HCT116 (cell line): ENCODE measurements around the gene METTL26. TPM values are rescaled to one million over a fixed set of nuclear protein-coding genes. Genes with fewer than 3 reads are reported as not detected.

ENCODE experiments used
- ATAC-seq: fragments of 200-7000 bp; cut with Tn5 transposase; 2 replicates; pipeline ENCODE4 v1.9.1; 2020; ENCODE audit warnings: mild to moderate bottlenecking, moderate library complexity
- BruUV-seq: library from RNA; stranded (reverse); fragments of 400-500 nt; replicated peaks from 2 replicates; lab custom pipeline; 2021; lab: Mats Ljungman, UMichigan
- CTCF ChIA-PET: fragments of 300-600 bp; sonication (Branson Sonifier 250); formaldehyde crosslinking; loops from one replicate; lab custom pipeline; 2021; ENCODE audit warnings: antibody characterized with exemption; lab: Charles Lee
- POLR2A ChIA-PET: fragments of 300-600, 350-600 bp; sonication (Branson Sonifier 250); formaldehyde crosslinking; loops from one replicate; lab custom pipeline; 2021; ENCODE audit warnings: antibody characterized with exemption; lab: Charles Lee
- RAD21 ChIA-PET, 2 experiments: fragments of 300-600 bp; sonication (Branson Sonifier 250); formaldehyde crosslinking; loops; one replicate each; lab custom pipeline; 2023; ENCODE audit warnings: low total read pairs in 2 of 2; ENCODE audit not compliant: uncharacterized antibody in 2 of 2, unreplicated experiment in 2 of 2, low non-redundant PET in 1 of 2; lab: Charles Lee
- DNase-seq: peaks from one replicate; pipeline ENCODE4 v3.0.0-alpha.2; 2010; ENCODE audit warnings: low read depth, low spot score
- H2AFZ ChIP-seq: fragments of 200-600 bp; shearing (Covaris generic), sonication (generic); 2 replicates; pipeline ENCODE4 v1.6.1; 2017; ENCODE audit warnings: low read depth, mixed run types, mixed read lengths, antibody characterized with exemption, low read length; ENCODE audit not compliant: poor library complexity, severe bottlenecking
- H3K27ac ChIP-seq: 2 replicates; pipeline ENCODE4 v1.5.1; 2012; ENCODE audit warnings: low read depth, low read length
- H3K27me3 ChIP-seq: fragments of 200-600 bp; sonication (generic); 2 replicates; pipeline ENCODE4 v1.6.1; 2016; ENCODE audit warnings: mixed run types, low read length, mixed read lengths; ENCODE audit not compliant: insufficient read depth
- H3K36me3 ChIP-seq, 2 experiments: fragments of 200-500 bp in 1 of 2; fragments of 200-600 bp in 1 of 2; sonication (Bioruptor generic) in 1 of 2; sonication (generic) in 1 of 2; 2 replicates each; pipeline versions ENCODE4 v1.5.1 to v1.6.1; 2014 to 2016; ENCODE audit warnings: low read length in 2 of 2, inconsistent platforms in 1 of 2, mixed read lengths in 1 of 2, mixed run types in 1 of 2; ENCODE audit not compliant: insufficient read depth in 2 of 2, control insufficient read depth in 1 of 2
- H3K4me1 ChIP-seq, 2 experiments: fragments of 200-600 bp in 1 of 2; sonication (generic) in 1 of 2; 2 replicates each; pipeline versions ENCODE4 v1.5.1 to v1.6.1; 2012 to 2017; ENCODE audit warnings: low read length in 2 of 2, inconsistent platforms in 1 of 2, mild to moderate bottlenecking in 1 of 2, mixed read lengths in 1 of 2, mixed run types in 1 of 2, moderate library complexity in 1 of 2; ENCODE audit not compliant: insufficient read depth in 2 of 2, control insufficient read depth in 1 of 2
- H3K4me2 ChIP-seq: fragments of 200-600 bp; sonication (generic); 2 replicates; pipeline ENCODE4 v1.6.1; 2017; ENCODE audit warnings: mixed run types, low read length, mixed read lengths
- H3K4me3 ChIP-seq, 2 experiments: fragments of 200-600 bp in 1 of 2; sonication (generic) in 1 of 2; replicated peaks in 1 of 2; 2 replicates each; pipeline ENCODE4 v1.5.1; 2011 to 2016; ENCODE audit warnings: low read length in 2 of 2, control low read depth in 1 of 2, low read depth in 1 of 2, mild to moderate bottlenecking in 1 of 2, mixed read lengths in 1 of 2, mixed run types in 1 of 2
- H3K79me2 ChIP-seq: fragments of 200-600 bp; sonication (generic); 2 replicates; pipeline ENCODE4 v1.6.1; 2017; ENCODE audit warnings: mild to moderate bottlenecking, mixed run types, low read length, moderate library complexity, mixed read lengths; ENCODE audit not compliant: insufficient read depth
- H3K9ac ChIP-seq: fragments of 200-600 bp; sonication (generic); 2 replicates; pipeline ENCODE4 v1.6.1; 2016; ENCODE audit warnings: low read length, mixed read lengths
- H3K9me2 ChIP-seq: fragments of 200-600 bp; sonication (generic), shearing (Covaris generic); 2 replicates; pipeline ENCODE4 v1.6.1; 2017; ENCODE audit warnings: mixed run types, mild to moderate bottlenecking, moderate library complexity; ENCODE audit not compliant: insufficient read depth
- H3K9me3 ChIP-seq, 2 experiments: fragments of 200-500 bp in 1 of 2; fragments of 200-600 bp in 1 of 2; sonication (Bioruptor generic) in 1 of 2; sonication (generic) in 1 of 2; 2 replicates each; pipeline ENCODE4 v1.6.1; 2014 to 2017; ENCODE audit warnings: low read length in 2 of 2, mixed read lengths in 2 of 2, inconsistent platforms in 1 of 2, low read depth in 1 of 2, mild to moderate bottlenecking in 1 of 2, mixed run types in 1 of 2, moderate library complexity in 1 of 2; ENCODE audit not compliant: control insufficient read depth in 1 of 2, insufficient read depth in 1 of 2
- H4K20me1 ChIP-seq: fragments of 200-600 bp; sonication (generic), shearing (Covaris generic); 2 replicates; pipeline ENCODE4 v1.6.1; 2017; ENCODE audit warnings: mixed run types, mild to moderate bottlenecking, moderate library complexity; ENCODE audit not compliant: insufficient read depth
- CBX3 ChIP-seq: IDR thresholded peaks from 2 replicates; pipeline ENCODE4 v1.6.1; 2012; ENCODE audit warnings: low read depth
- CEBPB ChIP-seq: IDR thresholded peaks from 2 replicates; pipeline ENCODE4 v1.6.1; 2012; ENCODE audit warnings: low read depth
- CTCF ChIP-seq, 3 experiments: fragments of 200-600 bp in 1 of 3; sonication (generic) in 1 of 3; IDR thresholded peaks in 2 of 3; conservative IDR thresholded peaks in 1 of 3; 2 replicates each; pipeline ENCODE4 v1.5.1; 2012 to 2017; ENCODE audit warnings: low read depth in 2 of 3, low read length in 2 of 3, antibody characterized with exemption in 1 of 3, borderline replicate concordance in 1 of 3, control low read depth in 1 of 3, mild to moderate bottlenecking in 1 of 3, mixed read lengths in 1 of 3, mixed run types in 1 of 3, moderate library complexity in 1 of 3; ENCODE audit not compliant: insufficient read depth in 1 of 3
- EGR1 ChIP-seq: IDR thresholded peaks from 2 replicates; pipeline ENCODE4 v1.6.1; 2012; ENCODE audit warnings: low read depth
- ELF1 ChIP-seq: IDR thresholded peaks from 2 replicates; pipeline ENCODE4 v1.6.1; 2012; ENCODE audit warnings: low read depth, borderline replicate concordance
- EZH2 ChIP-seq: fragments of 200-600 bp; sonication (generic); IDR thresholded peaks from 2 replicates; pipeline ENCODE4 v1.6.1; 2017; ENCODE audit warnings: antibody characterized with exemption, mixed run types
- EZH2phosphoT487 ChIP-seq: fragments of 200-600 bp; IDR thresholded peaks from 2 replicates; pipeline ENCODE4 v1.6.1; 2018; ENCODE audit warnings: antibody characterized with exemption, borderline replicate concordance
- FOSL1 ChIP-seq: IDR thresholded peaks from 2 replicates; pipeline ENCODE4 v1.6.1; 2012; ENCODE audit warnings: low read depth
- JUND ChIP-seq: IDR thresholded peaks from 2 replicates; pipeline ENCODE4 v1.6.1; 2012
- MAX ChIP-seq: IDR thresholded peaks from 2 replicates; pipeline ENCODE4 v1.6.1; 2012
- POLR2A ChIP-seq: IDR thresholded peaks from 2 replicates; pipeline ENCODE4 v1.7.0; 2011; ENCODE audit warnings: borderline replicate concordance; ENCODE audit not compliant: insufficient read depth, insufficient read length; ENCODE audit errors: extremely low read depth
- POLR2AphosphoS5 ChIP-seq: IDR thresholded peaks from 2 replicates; pipeline ENCODE4 v1.6.1; 2011; ENCODE audit warnings: mild to moderate bottlenecking, low read depth, low read length, moderate library complexity
- RAD21 ChIP-seq: IDR thresholded peaks from 2 replicates; pipeline ENCODE4 v1.6.1; 2012; ENCODE audit warnings: low read depth, mild to moderate bottlenecking
- SIN3A ChIP-seq: IDR thresholded peaks from 2 replicates; pipeline ENCODE4 v1.6.1; 2012; ENCODE audit warnings: low read depth
- SP1 ChIP-seq: IDR thresholded peaks from 2 replicates; pipeline ENCODE4 v1.6.1; 2012; ENCODE audit warnings: low read depth
- SRF ChIP-seq: IDR thresholded peaks from 2 replicates; pipeline ENCODE4 v1.6.1; 2012; ENCODE audit warnings: low read depth
- TCF7L2 ChIP-seq: IDR thresholded peaks from 2 replicates; pipeline ENCODE4 v1.7.0; 2011; ENCODE audit warnings: borderline replicate concordance, inconsistent platforms; ENCODE audit not compliant: insufficient read depth, insufficient read length; ENCODE audit errors: extremely low read depth
- YY1 ChIP-seq: IDR thresholded peaks from 2 replicates; pipeline ENCODE4 v1.6.1; 2011; ENCODE audit warnings: low read length, low read depth, moderate library complexity, mild to moderate bottlenecking; ENCODE audit not compliant: insufficient replicate concordance; ENCODE audit errors: extremely low read depth
- ZBTB33 ChIP-seq: IDR thresholded peaks from 2 replicates; pipeline ENCODE4 v1.6.1; 2011; ENCODE audit warnings: mild to moderate bottlenecking, low read length, moderate library complexity; ENCODE audit not compliant: insufficient replicate concordance; ENCODE audit errors: extremely low read depth
- ZFX ChIP-seq: fragments of 450-650 bp; IDR thresholded peaks from 2 replicates; pipeline ENCODE4 v1.6.1; 2017
- ZNF274 ChIP-seq: fragments of 200-500 bp; sonication (Bioruptor generic); IDR thresholded peaks from 2 replicates; pipeline ENCODE4 v1.6.1; 2014; ENCODE audit warnings: mild to moderate bottlenecking, low read depth, low read length, inconsistent platforms
- intact Hi-C: fragments of 100-400 bp; cut with micrococcal nuclease; formaldehyde crosslinking; loops from 2 replicates; pipeline ENCODE4 v1.10.0; 2022
- total RNA-seq: library from RNA; stranded (reverse); gene quantifications from one replicate; pipeline ENCODE4 v1.2.1, GENCODE V29; 2021; ENCODE audit not compliant: unreplicated experiment
- TF ChIP-seq, protein P1 (sequence below): IDR thresholded peaks from 2 replicates; pipeline ENCODE4 v1.6.1; 2012; ENCODE audit warnings: low read depth

Gene METTL26
- total RNA-seq, 1 experiment from 2014 or later, result 85.7 TPM

DNA sequence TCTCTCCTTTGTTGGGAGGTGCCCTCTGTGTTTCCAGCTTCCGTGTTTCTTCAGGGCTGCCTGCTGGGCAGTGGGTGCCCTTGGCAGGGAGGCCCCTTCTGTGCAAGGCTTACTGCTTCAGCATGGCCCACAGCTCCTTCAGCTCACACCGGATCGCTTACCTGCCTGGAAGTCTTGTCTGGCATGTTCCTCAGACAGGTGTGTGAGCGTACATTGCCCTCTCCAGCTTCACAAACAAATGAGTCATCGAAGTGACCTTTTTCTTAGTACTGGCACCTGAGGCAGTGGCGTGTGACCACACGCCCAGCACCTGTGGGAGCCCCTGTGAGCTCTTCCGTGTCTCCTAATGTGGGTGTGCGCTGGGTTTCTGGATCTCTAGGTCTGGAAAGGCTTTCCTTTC lies 42.7 kb downstream of the METTL26 start:
- CTCF ChIA-PET, result interaction anchor here (1.0 to 1.1 kb wide), 2 partner anchors 14 to 55 kb away, joined by 3 to 4 read pairs; no protein-coding TSS in a partner anchor
- no peak overlapping the region for H2AFZ ChIP-seq
- no peaks in the 10 kb centered on the region for H3K9me2 ChIP-seq
- H3K9me3 ChIP-seq, result no peaks in the 10 kb centered on the region
- H3K4me1 ChIP-seq, result peaks cover 30 to 35% of the 10 kb centered on the region in 2 experiments
- no peaks in the 10 kb centered on the region for H3K27me3 ChIP-seq
- no peaks in the 10 kb centered on the region for H3K36me3 ChIP-seq
- H3K79me2 ChIP-seq, result peaks cover 25% of the 10 kb centered on the region; the same call in 1 of the 2 replicates
- intact Hi-C loops, result loop anchor here (5.0 kb wide), 1 partner anchor 34 kb away; no protein-coding TSS in a partner anchor
- ATAC-seq, result 0 out of 2 replicates have a peak, but pooled peaks have one; percentile 7
- H3K9ac ChIP-seq, result peak overlapping the region; percentile 36
- H3K4me3 ChIP-seq, result peak overlapping the region in 1 of 2 experiments; percentile 13; a peak in 1 of 4 replicates
- peak overlapping the region; percentile 76 for H3K27ac ChIP-seq
- DNase-seq, result no peak
- H3K4me2 ChIP-seq, result peak overlapping the region; percentile 70
- POLR2A ChIA-PET, result no interaction called here
- BruUV-seq, result no TSS peak
- H4K20me1 ChIP-seq, result no peaks in the 10 kb centered on the region
- RAD21 ChIA-PET, result no interaction called here
- TF ChIP-seq EGR1, result no peak
- no peak for TF ChIP-seq CTCF (IDR thresholded peaks at IDR 0.05 in 2 of 3, conservative IDR thresholded peaks at IDR 0.05 in 1 of 3; ENCODE audit: borderline replicate concordance in 1 of 3, insufficient read depth in 1 of 3, low read depth in 2 of 3, low read length in 2 of 3)
- no peak for TF ChIP-seq SRF
- no peak for TF ChIP-seq ZNF274
- TF ChIP-seq ZBTB33, result no peak
- TF ChIP-seq POLR2AphosphoS5, result no peak
- TF ChIP-seq MAX, result peak; percentile 62; the same call in 1 of the 2 replicates
- no peak for TF ChIP-seq CEBPB
- TF ChIP-seq, protein P1, sequence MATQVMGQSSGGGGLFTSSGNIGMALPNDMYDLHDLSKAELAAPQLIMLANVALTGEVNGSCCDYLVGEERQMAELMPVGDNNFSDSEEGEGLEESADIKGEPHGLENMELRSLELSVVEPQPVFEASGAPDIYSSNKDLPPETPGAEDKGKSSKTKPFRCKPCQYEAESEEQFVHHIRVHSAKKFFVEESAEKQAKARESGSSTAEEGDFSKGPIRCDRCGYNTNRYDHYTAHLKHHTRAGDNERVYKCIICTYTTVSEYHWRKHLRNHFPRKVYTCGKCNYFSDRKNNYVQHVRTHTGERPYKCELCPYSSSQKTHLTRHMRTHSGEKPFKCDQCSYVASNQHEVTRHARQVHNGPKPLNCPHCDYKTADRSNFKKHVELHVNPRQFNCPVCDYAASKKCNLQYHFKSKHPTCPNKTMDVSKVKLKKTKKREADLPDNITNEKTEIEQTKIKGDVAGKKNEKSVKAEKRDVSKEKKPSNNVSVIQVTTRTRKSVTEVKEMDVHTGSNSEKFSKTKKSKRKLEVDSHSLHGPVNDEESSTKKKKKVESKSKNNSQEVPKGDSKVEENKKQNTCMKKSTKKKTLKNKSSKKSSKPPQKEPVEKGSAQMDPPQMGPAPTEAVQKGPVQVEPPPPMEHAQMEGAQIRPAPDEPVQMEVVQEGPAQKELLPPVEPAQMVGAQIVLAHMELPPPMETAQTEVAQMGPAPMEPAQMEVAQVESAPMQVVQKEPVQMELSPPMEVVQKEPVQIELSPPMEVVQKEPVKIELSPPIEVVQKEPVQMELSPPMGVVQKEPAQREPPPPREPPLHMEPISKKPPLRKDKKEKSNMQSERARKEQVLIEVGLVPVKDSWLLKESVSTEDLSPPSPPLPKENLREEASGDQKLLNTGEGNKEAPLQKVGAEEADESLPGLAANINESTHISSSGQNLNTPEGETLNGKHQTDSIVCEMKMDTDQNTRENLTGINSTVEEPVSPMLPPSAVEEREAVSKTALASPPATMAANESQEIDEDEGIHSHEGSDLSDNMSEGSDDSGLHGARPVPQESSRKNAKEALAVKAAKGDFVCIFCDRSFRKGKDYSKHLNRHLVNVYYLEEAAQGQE, result no peak
- no peak for TF ChIP-seq TCF7L2
- peak; percentile 64 for TF ChIP-seq FOSL1
- TF ChIP-seq ELF1, result no peak
- TF ChIP-seq POLR2A, result no peak
- no peak for TF ChIP-seq CBX3
- TF ChIP-seq JUND, result peak; percentile 71
- no peak for TF ChIP-seq RAD21
- TF ChIP-seq SIN3A, result peak; percentile 50; the same call in 1 of the 2 replicates
- TF ChIP-seq EZH2, result no peak
- peak; percentile 54 for TF ChIP-seq SP1
- TF ChIP-seq YY1, result no peak
- no peak for TF ChIP-seq EZH2phosphoT487
- no peak for TF ChIP-seq ZFX
